Activated naive CD4-positive, alpha-beta T cell treated with anti-CD3 and anti-CD28 coated beads, Interleukin-2, amount 50 U/mL, for 24 hours (primary cell): Measurements from ENCODE around the gene PARD6A.
"Not testable (repeated sequence)": the region's sequence is repeated elsewhere in the genome, so short reads cannot be mapped to it uniquely, and the experiment has no call there.

Experiments
- H3K27ac Mint-ChIP-seq: one replicate; pipeline ENCODE4 v1.8.0; 2021; ENCODE audit warnings: mild to moderate bottlenecking, mixed read lengths
- H3K27me3 Mint-ChIP-seq: one replicate; pipeline ENCODE4 v1.8.0; 2021; ENCODE audit warnings: mixed read lengths
- H3K36me3 Mint-ChIP-seq: one replicate; pipeline ENCODE4 v1.8.0; 2021; ENCODE audit warnings: mixed read lengths
- H3K4me1 Mint-ChIP-seq: one replicate; pipeline ENCODE4 v1.8.0; 2021; ENCODE audit warnings: mixed read lengths
- H3K4me3 Mint-ChIP-seq: one replicate; pipeline ENCODE4 v1.8.0; 2021; ENCODE audit warnings: mild to moderate bottlenecking, mixed read lengths
- H3K9me3 Mint-ChIP-seq: one replicate; pipeline ENCODE4 v1.8.0; 2021; ENCODE audit warnings: mixed read lengths

PARD6A gene

GRCh38 chr16:67693517-67694285, 32.9 kb downstream of the PARD6A start:
- H3K4me3 Mint-ChIP-seq, H3K27me3 Mint-ChIP-seq, H3K27ac Mint-ChIP-seq, H3K36me3 Mint-ChIP-seq, H3K9me3 Mint-ChIP-seq: not testable (repeated sequence)
- H3K4me1 Mint-ChIP-seq: peaks cover 12% of the 10 kb centered on the region

DNA sequence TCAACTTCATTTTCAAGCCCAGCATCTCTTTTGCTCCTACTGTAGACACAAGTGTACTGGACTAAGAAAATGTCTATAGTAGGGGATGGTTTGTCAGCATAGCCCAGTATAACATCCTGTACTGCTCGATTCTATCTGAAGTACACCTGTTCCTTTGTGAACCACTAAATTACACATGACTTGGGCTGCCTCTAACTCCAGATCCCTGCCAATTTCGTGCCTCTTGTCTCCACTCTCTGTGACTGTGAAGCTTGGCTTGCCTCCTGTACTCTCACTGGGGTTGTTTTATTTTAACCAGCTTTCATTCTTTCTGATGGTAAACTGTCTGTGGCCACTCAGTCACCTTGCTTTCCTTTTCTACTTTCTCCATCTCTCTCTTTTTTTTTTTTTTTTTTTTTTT, 33.9 kb downstream of the PARD6A start:
- no peaks in the 10 kb centered on the region for H3K27me3 Mint-ChIP-seq
- H3K36me3 Mint-ChIP-seq: peaks cover 8% of the 10 kb centered on the region
- H3K4me3 Mint-ChIP-seq: no peak overlapping the region
- no peaks in the 10 kb centered on the region for H3K9me3 Mint-ChIP-seq
- H3K27ac Mint-ChIP-seq: no peak overlapping the region
- peaks cover 12% of the 10 kb centered on the region for H3K4me1 Mint-ChIP-seq

- no peak overlapping the region for H3K27ac Mint-ChIP-seq
- H3K9me3 Mint-ChIP-seq: no peaks in the 10 kb centered on the region
- no peak overlapping the region for H3K4me3 Mint-ChIP-seq
- H3K36me3 Mint-ChIP-seq: peaks cover 6% of the 10 kb centered on the region
- no peaks in the 10 kb centered on the region for H3K27me3 Mint-ChIP-seq
- peaks cover 11% of the 10 kb centered on the region for H3K4me1 Mint-ChIP-seq
Observed at GRCh38 chr16:67697422-67698185, 36.8 kb downstream of the PARD6A start.

- Mint-ChIP-seq H3K27me3 (no peaks in the 10 kb centered on the region), H3K36me3 (peaks cover 6% of the 10 kb centered on the region), H3K4me3 (no peak overlapping the region)
Observed at GRCh38 chr16:67699265-67699664, 38.5 kb downstream of the PARD6A start.

DNA sequence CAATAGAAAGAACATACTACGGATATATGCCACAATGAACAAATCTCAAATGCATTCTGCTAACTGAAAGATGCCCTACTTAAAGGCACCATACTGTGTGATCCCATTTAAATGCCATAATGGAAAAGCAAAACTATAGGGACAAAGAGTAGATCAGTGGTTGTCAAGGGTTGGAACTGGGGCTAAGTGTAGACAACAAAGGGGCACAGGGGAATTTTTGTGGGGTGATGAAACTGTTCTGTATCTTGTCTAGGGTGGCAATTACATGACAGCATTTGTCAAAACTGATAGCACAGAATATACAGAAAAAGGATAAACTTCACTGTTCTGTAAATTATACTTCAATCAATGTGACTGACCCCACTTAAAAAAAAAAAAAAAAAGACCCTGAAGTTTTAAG, 40.7 kb downstream of the PARD6A start:
- H3K4me1 Mint-ChIP-seq: peaks cover 35% of the 10 kb centered on the region
- no peaks in the 10 kb centered on the region for H3K9me3 Mint-ChIP-seq
- H3K27ac Mint-ChIP-seq: no peak overlapping the region
- no peaks in the 10 kb centered on the region for H3K27me3 Mint-ChIP-seq
- peaks cover 6% of the 10 kb centered on the region for H3K36me3 Mint-ChIP-seq
- H3K4me3 Mint-ChIP-seq: no peak overlapping the region

More at GRCh38 chr16:67699265-67699664, 38.5 kb downstream of the PARD6A start:
- no peaks in the 10 kb centered on the region for H3K9me3 Mint-ChIP-seq
- no peak overlapping the region for H3K27ac Mint-ChIP-seq
- peaks cover 22% of the 10 kb centered on the region for H3K4me1 Mint-ChIP-seq

GRCh38 chr16:67702130-67702529, 41.4 kb downstream of the PARD6A start:
- peaks cover 33% of the 10 kb centered on the region for H3K4me1 Mint-ChIP-seq
- no peaks in the 10 kb centered on the region for H3K9me3 Mint-ChIP-seq
- H3K36me3 Mint-ChIP-seq: peaks cover 3% of the 10 kb centered on the region
- H3K4me3 Mint-ChIP-seq: no peak overlapping the region
- H3K27me3 Mint-ChIP-seq: no peaks in the 10 kb centered on the region
- no peak overlapping the region for H3K27ac Mint-ChIP-seq

GRCh38 chr16:67703626-67704025, 42.9 kb downstream of the PARD6A start:
- Mint-ChIP-seq H3K4me1 (peaks cover 31% of the 10 kb centered on the region), H3K36me3 (peaks cover 1% of the 10 kb centered on the region)

GRCh38 chr16:67704110-67704509, 43.4 kb downstream of the PARD6A start:
- H3K4me3 Mint-ChIP-seq: no peak overlapping the region
- H3K9me3 Mint-ChIP-seq: no peaks in the 10 kb centered on the region
- H3K36me3 Mint-ChIP-seq: no peaks in the 10 kb centered on the region
- H3K27me3 Mint-ChIP-seq: no peaks in the 10 kb centered on the region
- H3K27ac Mint-ChIP-seq: no peak overlapping the region
- H3K4me1 Mint-ChIP-seq: peaks cover 33% of the 10 kb centered on the region

More at GRCh38 chr16:67703626-67704025, 42.9 kb downstream of the PARD6A start:
- no peaks in the 10 kb centered on the region for H3K27me3 Mint-ChIP-seq
- H3K4me3 Mint-ChIP-seq: peak overlapping the region; percentile 37
- H3K9me3 Mint-ChIP-seq: no peaks in the 10 kb centered on the region
- H3K27ac Mint-ChIP-seq: peak overlapping the region; percentile 10

DNA sequence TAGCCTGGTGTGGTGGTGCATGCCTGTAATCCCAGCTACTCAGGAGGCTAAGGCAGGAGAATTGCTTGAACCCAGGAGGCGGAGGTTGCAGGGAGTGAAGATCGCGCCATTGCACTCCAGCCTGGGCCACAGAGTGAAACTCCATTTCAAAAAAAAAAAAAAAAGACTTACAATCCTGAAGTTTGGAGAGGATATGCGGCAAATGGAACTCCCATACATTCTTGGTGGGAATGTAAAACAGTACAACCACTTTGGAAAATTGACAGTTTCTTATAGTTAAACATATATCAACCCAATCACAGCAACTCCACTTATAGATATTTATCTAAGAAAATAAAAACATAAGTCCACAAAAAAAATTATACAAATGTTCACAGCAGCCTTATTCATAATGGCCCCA, 46.5 kb downstream of the PARD6A start:
- H3K4me1 Mint-ChIP-seq: peaks cover 44% of the 10 kb centered on the region
- H3K27me3 Mint-ChIP-seq: no peaks in the 10 kb centered on the region
- peaks cover 4% of the 10 kb centered on the region for H3K36me3 Mint-ChIP-seq
- H3K4me3 Mint-ChIP-seq: no peak overlapping the region
- H3K9me3 Mint-ChIP-seq: no peaks in the 10 kb centered on the region
- no peak overlapping the region for H3K27ac Mint-ChIP-seq

- no peak overlapping the region for H3K4me3 Mint-ChIP-seq
- no peaks in the 10 kb centered on the region for H3K9me3 Mint-ChIP-seq
- H3K36me3 Mint-ChIP-seq: peaks cover 4% of the 10 kb centered on the region
- H3K27ac Mint-ChIP-seq: no peak overlapping the region
- peaks cover 44% of the 10 kb centered on the region for H3K4me1 Mint-ChIP-seq
- no peaks in the 10 kb centered on the region for H3K27me3 Mint-ChIP-seq
Observed at GRCh38 chr16:67707790-67708189, 47.0 kb downstream of the PARD6A start.

GRCh38 chr16:67708368-67708771, 47.6 kb downstream of the PARD6A start:
- no peaks in the 10 kb centered on the region for H3K27me3 Mint-ChIP-seq
- no peaks in the 10 kb centered on the region for H3K9me3 Mint-ChIP-seq
- H3K4me3 Mint-ChIP-seq: no peak overlapping the region
- no peak overlapping the region for H3K27ac Mint-ChIP-seq
- peaks cover 41% of the 10 kb centered on the region for H3K4me1 Mint-ChIP-seq
- peaks cover 4% of the 10 kb centered on the region for H3K36me3 Mint-ChIP-seq

DNA sequence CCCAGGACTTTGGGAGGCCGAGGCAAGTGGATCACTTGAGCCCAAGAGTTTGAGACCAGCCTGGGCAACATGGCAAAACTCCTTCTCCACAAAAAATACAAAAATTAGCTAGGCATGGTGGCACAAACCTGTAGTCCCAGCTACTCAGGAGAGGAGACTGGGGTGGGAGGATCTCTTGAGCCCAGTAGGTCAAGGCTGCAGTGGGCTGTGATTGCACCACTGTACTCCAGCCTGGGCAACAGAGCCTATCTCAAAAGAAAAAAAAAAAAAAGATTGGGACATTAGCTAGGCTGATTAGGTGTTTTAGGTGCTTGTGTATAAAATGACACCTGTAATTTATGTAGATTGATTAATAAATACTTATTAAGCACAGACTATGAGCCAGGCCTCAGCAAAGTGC, 48.3 kb downstream of the PARD6A start:
- Mint-ChIP-seq H3K27ac (no peak overlapping the region), H3K4me1 (peaks cover 40% of the 10 kb centered on the region), H3K4me3 (no peak overlapping the region), H3K9me3 (no peaks in the 10 kb centered on the region), H3K36me3 (peaks cover 4% of the 10 kb centered on the region), H3K27me3 (no peaks in the 10 kb centered on the region)

DNA sequence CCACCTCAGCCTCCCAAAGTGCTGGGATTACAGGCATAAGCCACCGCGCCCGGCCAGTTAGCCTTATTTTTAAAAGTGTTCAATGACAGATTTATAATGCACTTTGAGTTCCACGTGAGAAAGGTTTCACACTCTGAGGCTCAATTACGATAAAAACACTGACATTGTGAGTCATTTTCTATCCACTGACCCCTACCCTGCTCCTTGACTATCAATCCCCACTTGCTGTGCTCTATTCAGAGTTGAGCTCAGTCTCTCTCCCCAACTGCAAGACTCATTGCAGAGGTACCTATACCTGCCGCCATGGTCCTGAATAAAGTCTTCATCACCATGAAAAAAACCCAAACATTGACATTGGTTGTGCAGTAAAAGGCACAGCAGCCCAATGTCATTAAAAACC, 49.8 kb downstream of the PARD6A start:
- H3K4me3 Mint-ChIP-seq: no peak overlapping the region
- H3K9me3 Mint-ChIP-seq: no peaks in the 10 kb centered on the region

More for the DNA sequence above, 49.8 kb downstream of the PARD6A start:
- no peak overlapping the region for H3K27ac Mint-ChIP-seq
- no peaks in the 10 kb centered on the region for H3K27me3 Mint-ChIP-seq
- H3K36me3 Mint-ChIP-seq: peaks cover 4% of the 10 kb centered on the region
- H3K4me1 Mint-ChIP-seq: peaks cover 33% of the 10 kb centered on the region
